HG03378 (cell line): ENCODE results near the gene TNN.
"Not testable (repeated sequence)": the region's sequence is repeated elsewhere in the genome, so short reads cannot be mapped to it uniquely, and the experiment has no call there.

Experiments used
- ATAC-seq: cut with Tn5 transposase; IDR thresholded peaks from one replicate; pipeline ENCODE4 v1.9.1; 2021; ENCODE audit warnings: mild to moderate bottlenecking, moderate library complexity; ENCODE audit not compliant: unreplicated experiment

Gene TNN, protein sequence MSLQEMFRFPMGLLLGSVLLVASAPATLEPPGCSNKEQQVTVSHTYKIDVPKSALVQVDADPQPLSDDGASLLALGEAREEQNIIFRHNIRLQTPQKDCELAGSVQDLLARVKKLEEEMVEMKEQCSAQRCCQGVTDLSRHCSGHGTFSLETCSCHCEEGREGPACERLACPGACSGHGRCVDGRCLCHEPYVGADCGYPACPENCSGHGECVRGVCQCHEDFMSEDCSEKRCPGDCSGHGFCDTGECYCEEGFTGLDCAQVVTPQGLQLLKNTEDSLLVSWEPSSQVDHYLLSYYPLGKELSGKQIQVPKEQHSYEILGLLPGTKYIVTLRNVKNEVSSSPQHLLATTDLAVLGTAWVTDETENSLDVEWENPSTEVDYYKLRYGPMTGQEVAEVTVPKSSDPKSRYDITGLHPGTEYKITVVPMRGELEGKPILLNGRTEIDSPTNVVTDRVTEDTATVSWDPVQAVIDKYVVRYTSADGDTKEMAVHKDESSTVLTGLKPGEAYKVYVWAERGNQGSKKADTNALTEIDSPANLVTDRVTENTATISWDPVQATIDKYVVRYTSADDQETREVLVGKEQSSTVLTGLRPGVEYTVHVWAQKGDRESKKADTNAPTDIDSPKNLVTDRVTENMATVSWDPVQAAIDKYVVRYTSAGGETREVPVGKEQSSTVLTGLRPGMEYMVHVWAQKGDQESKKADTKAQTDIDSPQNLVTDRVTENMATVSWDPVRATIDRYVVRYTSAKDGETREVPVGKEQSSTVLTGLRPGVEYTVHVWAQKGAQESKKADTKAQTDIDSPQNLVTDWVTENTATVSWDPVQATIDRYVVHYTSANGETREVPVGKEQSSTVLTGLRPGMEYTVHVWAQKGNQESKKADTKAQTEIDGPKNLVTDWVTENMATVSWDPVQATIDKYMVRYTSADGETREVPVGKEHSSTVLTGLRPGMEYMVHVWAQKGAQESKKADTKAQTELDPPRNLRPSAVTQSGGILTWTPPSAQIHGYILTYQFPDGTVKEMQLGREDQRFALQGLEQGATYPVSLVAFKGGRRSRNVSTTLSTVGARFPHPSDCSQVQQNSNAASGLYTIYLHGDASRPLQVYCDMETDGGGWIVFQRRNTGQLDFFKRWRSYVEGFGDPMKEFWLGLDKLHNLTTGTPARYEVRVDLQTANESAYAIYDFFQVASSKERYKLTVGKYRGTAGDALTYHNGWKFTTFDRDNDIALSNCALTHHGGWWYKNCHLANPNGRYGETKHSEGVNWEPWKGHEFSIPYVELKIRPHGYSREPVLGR (N-terminal part only)

DNA sequence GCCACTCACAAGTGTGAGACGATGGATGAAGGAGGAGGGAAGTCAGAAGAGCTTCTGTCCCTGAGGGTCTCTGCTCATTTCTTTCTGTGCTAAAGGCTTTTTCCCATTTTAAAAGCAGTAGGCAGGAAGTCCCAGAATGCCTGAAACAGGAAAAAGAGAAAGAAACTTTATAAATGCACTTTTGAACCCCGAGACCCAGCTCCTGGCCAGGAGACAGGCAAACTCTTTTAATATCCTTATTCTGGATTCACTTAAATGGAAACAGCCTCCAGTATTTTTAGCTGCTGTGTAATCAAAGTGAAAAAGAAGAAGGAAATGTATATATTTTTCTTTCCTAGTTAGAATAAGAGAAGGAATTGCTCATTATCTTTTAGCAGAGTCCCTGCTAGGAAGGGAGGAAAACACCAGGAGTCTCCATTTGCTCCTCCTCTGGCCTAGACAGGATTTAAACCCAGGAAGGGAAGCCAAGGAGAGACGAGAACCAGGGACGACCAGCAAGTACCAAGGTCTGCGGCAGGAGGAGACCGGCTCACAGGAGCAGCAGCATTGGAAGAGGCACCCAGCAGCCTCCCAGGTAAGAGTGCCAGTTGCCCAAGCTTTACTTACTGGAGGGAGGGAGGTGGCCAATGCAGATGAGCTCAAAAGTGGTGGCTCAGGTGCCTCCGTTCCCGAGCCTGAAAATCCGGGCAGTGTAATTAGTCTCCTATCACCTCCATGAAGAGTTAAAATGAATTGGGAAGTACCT lies at the start of gene TNN:
Gene TNN, plus strand, starts transcription at position 472 of the 745 bp plus-strand sequence. CDS start 9,586 bp downstream, outside the sequence.
- no peak for ATAC-seq

DNA sequence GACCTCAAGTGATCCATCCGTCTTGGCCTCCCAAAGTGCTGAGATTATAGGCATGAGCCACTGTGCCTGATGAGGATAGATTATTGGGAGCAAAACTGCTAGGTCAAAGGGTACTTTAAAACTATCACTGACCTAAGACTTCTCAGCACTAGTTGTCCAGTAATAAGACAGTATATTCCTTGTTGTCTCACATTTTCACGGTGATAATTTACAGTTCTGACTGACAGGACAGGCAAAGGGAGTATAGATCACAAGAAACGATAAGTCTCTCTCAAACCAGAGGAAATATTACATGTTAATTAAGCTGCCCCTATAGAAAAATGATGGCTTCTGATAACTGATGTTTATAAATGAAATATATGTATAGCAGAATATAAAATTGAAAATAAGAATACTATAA lies 48.1 kb upstream of the TNN start:
- ATAC-seq: no peak

DNA sequence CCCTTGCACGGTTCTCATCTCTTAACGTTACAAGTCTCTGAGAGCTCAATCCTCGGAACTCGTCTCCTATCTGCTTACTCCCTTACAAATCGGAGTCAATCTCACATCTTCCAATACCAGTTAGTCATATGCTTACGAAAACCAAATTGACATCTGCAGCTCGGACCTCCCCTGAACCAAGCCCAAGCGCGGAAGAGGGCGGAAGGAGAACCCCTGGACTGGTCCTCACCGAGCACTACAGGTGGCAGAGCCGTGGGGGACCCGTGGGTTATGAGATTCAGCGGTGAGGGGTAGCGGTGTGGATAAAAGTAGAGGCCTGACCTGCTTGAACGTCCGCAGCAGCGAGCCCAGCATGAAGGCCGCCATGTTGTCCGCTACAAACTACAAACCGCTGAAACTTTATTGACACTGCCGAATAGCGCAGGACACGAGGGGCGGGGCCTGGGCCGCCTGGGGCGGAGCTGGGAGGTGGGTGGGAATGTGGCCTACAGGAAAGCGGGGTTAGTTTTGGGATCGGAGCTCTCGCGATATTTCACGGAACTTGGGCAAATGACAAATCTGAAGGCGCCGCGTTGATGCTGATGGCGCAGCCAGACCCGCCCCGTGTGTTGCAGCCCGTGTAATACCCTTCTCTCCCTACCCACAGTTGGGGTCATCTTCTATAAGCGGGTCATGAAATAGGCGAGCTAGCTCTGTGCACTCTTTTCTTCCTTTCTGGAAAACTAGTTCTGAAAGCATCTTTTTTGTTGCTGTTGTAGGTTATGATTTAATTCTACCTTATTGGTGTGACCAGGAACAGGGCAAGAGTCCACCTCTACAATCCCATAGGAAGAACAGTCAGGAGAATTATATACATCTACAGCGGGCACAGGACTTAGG lies 44.4 kb upstream of the TNN start, which contains the start of gene MRPS14:
Gene MRPS14, minus strand, starts transcription at position 383 of the 879 bp plus-strand sequence. Its CDS starts 17 bp downstream, at position 366.
- peak; percentile 85 for ATAC-seq

DNA sequence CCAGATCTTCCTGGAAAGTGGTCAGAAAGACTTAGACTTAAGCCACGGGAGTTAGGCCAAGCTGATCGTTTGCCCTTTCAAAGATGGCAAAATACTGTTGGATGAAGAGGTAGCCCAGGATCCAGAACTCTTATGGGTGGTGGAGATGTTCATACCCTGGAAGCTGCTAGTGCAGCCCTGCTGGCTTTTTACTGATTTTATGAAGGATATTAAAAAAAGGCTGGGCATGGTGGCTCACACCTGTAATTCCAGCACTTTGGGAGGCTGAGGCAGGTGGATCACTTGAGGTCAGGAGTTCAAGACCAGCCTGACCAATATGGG lies 43.8 kb upstream of the TNN start:
- not testable (repeated sequence) for ATAC-seq

DNA sequence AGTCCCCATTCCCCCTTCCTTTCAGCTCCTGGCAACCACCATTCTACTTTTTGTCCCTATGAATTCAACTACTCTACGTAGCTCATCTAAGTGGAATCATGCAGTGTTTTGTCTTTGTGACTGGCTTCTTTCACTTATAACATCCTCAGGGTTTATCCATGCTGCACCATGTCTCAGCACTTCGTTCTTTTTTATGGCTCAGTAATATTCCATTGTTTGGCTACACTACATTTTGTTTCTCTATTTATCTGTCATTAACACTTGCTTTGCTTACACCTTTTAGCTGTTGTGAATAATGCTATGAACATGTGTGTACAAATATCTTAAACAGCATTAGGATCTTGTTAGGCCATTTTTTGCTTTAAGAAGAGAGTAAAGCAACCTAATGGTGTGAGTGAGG lies 42.9 kb upstream of the TNN start:
- ATAC-seq: no peak

DNA sequence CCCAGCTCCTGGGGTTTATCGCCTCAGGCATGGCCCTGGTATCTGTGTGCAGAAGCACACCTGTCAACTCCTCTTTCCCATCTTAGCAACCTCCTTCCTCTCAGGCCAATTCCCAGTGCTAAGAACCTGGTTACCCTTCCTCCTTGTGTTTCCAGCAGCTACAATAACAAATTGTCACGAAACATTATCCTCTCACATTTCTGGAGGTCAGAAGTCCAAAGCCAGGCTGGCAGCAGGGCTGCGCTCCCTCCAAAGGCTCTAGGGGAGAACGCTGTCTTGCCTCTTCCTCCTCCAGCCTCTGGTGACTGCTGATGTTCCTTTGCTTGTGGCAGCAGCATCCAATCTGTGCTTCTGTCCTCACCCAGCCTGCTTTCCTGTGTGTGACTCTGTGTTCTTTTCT lies 33.7 kb upstream of the TNN start:
- no peak for ATAC-seq

DNA sequence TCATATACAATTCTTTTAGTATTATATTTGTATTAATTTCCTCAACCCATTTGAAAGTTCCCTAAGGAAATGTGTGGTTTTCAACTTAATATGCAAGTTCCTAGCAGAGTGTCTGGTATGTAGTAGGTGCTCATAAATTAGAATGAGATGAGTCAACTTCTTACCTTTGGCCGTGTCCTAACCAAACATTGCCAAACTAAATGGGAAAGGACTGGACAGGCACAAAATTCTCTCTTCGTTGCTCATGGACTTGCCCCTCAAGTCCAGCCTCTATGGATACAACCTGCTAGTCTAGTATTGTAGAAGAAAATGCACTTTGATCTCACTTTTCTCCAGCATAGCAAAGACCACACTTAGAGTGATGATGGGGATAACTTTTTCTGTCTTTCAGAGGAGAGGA lies 32.9 kb upstream of the TNN start:
- ATAC-seq: no peak

DNA sequence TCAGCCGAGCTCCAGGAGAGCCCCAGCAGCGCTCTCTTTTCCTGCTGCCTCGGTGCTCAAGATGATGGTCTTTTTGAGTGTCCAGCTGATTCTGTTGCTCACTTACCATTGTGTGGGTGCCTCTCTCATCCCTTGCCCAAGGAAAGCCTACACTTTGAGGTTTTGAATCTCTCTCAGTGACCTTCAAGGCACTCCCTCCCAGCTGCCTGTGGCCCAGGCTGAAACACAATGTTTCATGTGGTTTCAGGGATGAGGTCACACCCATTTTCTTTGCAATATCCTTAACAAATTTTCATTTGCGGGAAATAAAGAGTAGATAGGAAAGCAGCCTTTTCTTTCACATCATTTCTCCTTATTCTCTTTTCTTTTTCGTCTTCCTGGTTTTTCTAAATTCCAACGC lies 31.8 kb upstream of the TNN start:
- no peak for ATAC-seq

DNA sequence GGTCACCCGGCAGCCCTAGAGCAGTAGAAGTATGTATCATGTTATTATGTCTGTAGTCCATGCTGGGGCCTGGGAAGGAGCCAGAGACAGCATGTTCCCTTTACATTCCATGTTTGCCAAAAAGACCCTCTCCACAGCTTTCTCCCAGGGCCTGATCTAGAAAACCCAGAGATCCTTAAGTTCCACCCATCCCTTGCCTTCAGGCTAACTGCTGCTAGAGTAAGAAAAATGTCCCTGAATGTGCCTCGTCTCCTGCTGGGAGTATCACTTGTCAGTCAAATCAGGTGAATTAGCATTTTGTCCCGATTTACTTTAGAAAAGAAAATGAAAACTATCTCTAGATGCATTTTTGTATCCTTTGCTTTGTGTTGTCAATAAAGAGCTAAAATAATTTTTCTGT lies 31.2 kb upstream of the TNN start:
- no peak for ATAC-seq

DNA sequence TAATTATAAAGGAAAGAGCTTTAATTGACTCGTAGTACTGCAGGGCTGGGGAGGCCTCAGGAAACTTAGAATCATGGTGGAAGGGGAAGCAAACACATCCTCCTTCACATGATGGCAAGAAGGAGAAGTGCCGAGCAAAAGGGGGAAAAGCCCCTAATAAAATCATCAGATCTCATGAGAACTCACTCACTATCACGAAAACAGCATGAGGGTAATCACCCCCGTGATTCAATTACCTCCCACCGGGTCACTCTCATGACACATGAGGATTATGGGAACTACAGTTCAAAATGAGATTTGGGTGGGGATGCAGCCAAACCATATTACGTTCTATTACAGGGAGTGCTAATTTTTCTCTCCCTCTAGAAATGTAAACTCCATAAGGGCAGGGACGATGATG lies 30.2 kb upstream of the TNN start:
- no peak for ATAC-seq

DNA sequence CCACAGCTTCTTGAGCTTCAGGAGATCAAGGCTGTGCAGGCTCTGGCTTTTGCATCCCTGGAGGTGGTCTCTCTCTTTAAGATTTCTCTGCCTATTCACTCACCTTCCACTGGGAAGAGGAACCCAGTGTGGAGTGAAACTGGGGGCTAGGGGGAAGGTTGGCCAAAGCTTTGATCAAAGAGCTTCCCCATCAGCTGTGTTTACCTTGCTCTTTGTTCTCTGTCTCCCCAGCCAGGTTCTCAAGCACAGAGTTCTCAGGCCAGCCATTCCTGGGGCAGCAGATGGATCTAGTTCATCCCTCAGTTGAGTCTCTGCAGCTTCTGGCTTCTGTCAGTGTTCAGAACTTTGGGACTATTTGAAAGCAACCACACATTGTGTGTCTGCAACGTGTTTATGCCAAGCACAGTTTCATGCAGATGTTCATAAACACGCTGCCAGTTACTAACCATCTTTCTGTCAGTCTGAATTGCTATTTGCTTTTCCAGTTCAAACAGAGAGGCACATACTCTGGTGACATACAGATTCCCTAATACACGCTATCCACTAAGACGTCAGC lies 27.2 kb upstream of the TNN start:
- no peak for ATAC-seq

DNA sequence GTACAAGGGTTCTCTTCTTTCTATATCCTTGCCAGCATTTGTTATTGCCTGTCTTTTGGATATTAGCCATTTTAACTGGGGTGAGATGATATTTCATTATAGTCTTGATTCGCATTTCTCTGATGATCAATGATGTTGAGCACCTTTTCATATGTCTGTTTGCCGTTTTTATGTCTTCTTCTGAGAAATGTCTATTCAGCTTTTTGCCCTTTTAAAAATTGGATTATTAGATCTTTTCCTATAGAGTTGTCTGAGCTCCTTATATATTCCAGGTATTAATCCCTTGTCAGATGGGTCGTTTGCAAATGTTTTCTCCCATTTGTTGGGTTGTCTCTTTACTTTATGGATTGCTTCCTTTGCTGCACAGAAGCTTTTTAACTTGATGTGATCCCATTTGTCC lies 25.0 kb upstream of the TNN start:
- no peak for ATAC-seq

DNA sequence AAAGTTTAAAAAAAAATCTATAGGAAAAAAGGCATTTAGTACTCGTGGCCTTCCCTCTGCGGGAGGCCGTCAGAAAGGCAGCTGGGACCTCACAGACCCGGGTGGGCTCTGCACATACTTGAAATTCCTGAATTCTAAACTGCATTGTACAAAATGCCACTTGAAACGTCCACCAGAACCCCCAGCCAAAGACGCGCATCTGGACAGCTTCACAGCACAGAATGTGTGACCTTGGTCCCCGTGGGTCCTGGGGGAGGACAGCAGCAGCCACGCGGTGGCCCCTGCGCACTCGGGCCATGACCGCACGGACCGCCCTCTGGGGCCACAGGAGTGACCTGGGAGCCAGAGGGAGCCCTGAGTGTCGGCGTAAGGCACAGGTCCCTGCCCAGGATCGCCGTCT lies 23.8 kb upstream of the TNN start:
- no peak for ATAC-seq

DNA sequence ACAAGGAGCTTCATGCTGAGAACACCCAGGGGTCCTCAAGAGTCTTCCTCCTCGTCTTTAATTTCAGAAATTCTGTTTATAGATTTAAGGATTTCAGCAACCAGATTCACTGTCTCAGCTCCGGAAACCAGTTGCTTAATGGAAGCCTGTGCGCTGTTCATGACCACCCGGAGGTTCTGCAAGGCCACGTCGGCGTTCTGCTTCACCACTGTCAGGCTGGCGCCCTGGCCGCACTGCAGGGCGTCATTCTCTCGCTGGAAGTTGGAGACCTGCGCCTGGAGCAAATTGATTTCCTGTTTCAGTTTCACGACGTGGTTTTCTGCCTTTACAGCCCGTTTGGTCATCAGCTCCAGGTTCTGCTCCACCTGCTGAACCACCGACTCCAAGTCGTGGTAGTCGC lies 23.0 kb upstream of the TNN start:
- not testable (repeated sequence) for ATAC-seq

DNA sequence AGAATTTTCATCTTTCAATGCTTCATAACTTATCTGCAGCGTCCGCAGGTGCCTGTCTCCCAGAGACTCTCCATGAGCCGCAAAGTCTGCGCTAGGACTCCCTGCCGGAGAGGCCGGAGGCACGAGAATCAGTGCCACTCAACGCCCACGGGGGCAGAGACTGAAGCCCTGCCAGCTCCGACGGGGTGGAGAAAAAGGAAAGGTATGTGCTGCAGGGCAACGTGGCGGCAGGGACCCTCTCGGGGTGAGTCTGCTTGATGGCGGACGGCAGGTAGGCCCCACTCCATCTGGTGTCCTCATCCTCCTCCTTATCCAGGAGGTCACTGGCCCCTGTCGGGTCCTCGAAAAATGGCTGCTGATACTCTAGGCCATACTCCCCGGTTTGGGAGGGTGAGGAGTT lies 22.5 kb upstream of the TNN start:
- no peak for ATAC-seq

DNA sequence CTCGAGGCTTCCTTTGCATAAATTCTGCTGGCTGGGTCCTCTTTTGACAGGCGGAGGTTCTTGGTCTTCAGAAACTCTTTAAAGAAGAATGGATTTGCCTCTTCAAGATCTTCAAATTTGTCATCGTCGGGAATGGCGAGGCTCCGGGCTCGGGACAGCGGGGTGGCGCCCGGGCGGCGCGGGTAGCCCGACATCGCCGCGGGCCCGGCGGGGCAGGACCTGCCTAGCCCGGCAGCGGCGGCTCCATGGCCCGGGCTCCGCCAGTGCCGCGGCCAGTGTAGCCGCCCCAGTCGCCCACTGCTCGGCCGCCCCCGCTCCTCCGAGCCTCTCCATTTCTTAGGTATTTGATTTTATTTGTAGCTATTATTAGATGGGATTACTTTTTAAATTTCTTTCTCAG lies 22.1 kb upstream of the TNN start:
- ATAC-seq: no peak

DNA sequence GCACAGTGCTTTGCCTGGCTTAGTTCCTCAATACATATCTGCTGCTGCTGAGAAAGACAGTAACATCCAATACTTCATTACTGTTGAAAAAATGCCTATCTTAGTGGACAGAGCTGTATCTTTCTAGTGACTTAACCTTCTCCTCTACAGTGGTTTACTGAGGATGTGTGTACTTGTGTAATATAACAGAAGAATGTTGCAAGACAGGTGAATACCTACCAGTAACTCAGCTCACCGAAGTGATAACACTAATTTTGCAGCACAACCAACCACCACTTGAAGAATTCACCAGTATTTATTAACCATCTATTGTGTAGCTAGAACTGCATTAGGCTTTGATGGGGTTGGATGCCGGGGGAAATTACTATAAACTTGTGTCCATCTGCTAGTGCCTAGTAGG lies 16.6 kb upstream of the TNN start:
- ATAC-seq: no peak

DNA sequence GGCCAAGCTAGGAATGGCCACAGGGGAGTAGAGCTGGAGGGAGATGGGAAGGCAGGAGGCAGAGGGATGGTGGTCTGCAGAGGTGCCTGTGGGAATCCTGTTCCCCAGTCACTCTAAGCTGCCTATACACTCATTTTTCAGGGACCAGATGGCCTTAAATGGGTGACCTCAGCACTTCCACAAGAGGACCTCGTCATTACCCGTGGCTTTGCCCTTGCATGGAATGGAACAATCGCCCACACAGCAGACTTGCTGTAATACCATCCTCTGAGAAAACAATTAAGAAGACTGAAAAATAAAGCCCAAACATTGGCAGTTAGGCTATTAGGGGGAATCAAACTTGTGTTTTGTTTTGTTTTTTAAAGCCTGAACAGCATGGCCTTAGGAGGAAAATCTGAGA lies 12.9 kb upstream of the TNN start:
- no peak for ATAC-seq

DNA sequence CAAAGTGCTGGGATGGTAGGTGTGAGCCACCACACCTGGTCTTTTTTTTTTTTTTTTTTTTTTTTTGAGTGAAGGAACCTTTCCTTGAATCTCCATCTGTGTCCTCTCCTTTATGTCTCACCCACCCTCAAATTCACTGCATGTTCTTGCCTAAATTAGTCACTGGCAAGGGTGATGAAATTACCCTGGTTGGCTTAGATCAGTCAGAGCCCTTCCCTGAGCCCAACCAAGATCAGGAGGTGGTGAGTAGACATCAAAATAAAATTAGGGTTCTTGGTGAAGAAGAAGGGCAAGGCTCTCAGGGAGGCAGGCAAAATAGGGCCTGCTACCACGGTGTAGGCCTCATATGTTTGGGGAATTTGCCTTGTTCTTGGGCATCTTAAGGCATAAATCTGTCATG lies 5.3 kb upstream of the TNN start:
- ATAC-seq: no peak
